IMR-90 (cell line): ENCODE results near the gene ANKS3. TPM values are rescaled to one million over a fixed set of nuclear protein-coding genes. Genes with fewer than 3 reads are reported as not detected.

Source experiments
- ATAC-seq: fragments of 200-7000 bp; cut with Tn5 transposase; 2 replicates; pipeline ENCODE4 v1.9.1; 2020; ENCODE audit warnings: low read depth, mild to moderate bottlenecking, moderate library complexity
- BruUV-seq: library from RNA; stranded (reverse); fragments of 400-500 nt; replicated peaks from 2 replicates; lab custom pipeline; 2021; lab: Mats Ljungman, UMichigan
- CTCF ChIA-PET: fragments of 300-600 bp; formaldehyde crosslinking; extraction: SDS; loops from one replicate; lab custom pipeline; 2021; ENCODE audit warnings: antibody characterized with exemption; lab: Yijun Ruan, JAX
- POLR2A ChIA-PET: fragments of 300-600 bp; sonication (Branson Sonifier 250); formaldehyde crosslinking; loops from one replicate; lab custom pipeline; 2022; ENCODE audit warnings: antibody characterized with exemption; ENCODE audit not compliant: unreplicated experiment; lab: Charles Lee
- DNase-seq: peaks from one replicate; pipeline ENCODE4 v3.0.0; 2013
- H2AFZ ChIP-seq: replicated peaks from 2 replicates; pipeline ENCODE3; 2013; ENCODE audit warnings: low read length, mild to moderate bottlenecking; ENCODE audit not compliant: poor library complexity
- H2AK5ac ChIP-seq: 2 replicates; pipeline ENCODE4 v1.6.1; 2013; ENCODE audit warnings: low read depth, low read length, inconsistent platforms
- H2AK9ac ChIP-seq: replicated peaks from 2 replicates; pipeline ENCODE3; 2013; ENCODE audit warnings: mild to moderate bottlenecking, low read depth, low read length, moderate library complexity; ENCODE audit not compliant: poor library complexity
- H2BK120ac ChIP-seq: 2 replicates; pipeline ENCODE4 v1.6.1; 2013; ENCODE audit warnings: low read depth, low read length, inconsistent platforms
- H2BK15ac ChIP-seq: 3 replicates; pipeline ENCODE4 v1.6.1; 2013; ENCODE audit warnings: low read depth, low read length, inconsistent platforms
- H2BK20ac ChIP-seq: 2 replicates; pipeline ENCODE4 v1.6.1; 2013; ENCODE audit warnings: low read depth, mild to moderate bottlenecking, inconsistent platforms, low read length, moderate library complexity
- H2BK5ac ChIP-seq: 2 replicates; pipeline ENCODE4 v1.6.1; 2013; ENCODE audit warnings: mild to moderate bottlenecking, low read depth, low read length, inconsistent platforms; ENCODE audit not compliant: poor library complexity, severe bottlenecking
- H3K14ac ChIP-seq: replicated peaks from 2 replicates; pipeline ENCODE4 v1.6.1; 2013; ENCODE audit warnings: low read depth, low read length, inconsistent platforms
- H3K18ac ChIP-seq: 2 replicates; pipeline ENCODE4 v1.6.1; 2013; ENCODE audit warnings: low read depth, low read length, control low read depth
- H3K23ac ChIP-seq: 2 replicates; pipeline ENCODE4 v1.6.1; 2013; ENCODE audit warnings: low read depth, low read length, inconsistent platforms
- H3K27ac ChIP-seq: 2 replicates; pipeline ENCODE4 v1.5.1; 2013; ENCODE audit warnings: mild to moderate bottlenecking, control low read depth, low read length; ENCODE audit not compliant: insufficient read depth
- H3K27me3 ChIP-seq: 2 replicates; pipeline ENCODE4 v1.6.1; 2013; ENCODE audit warnings: low read length; ENCODE audit not compliant: control insufficient read depth, insufficient read depth
- H3K36me3 ChIP-seq: 2 replicates; pipeline ENCODE4 v1.6.1; 2013; ENCODE audit warnings: low read length, mixed read lengths; ENCODE audit not compliant: control insufficient read depth, insufficient read depth
- H3K4ac ChIP-seq: 2 replicates; pipeline ENCODE4 v1.6.1; 2013; ENCODE audit warnings: low read depth, low read length, inconsistent platforms
- H3K4me1 ChIP-seq: 2 replicates; pipeline ENCODE4 v1.6.1; 2013; ENCODE audit warnings: low read length, mixed read lengths; ENCODE audit not compliant: control insufficient read depth, insufficient read depth
- H3K4me2 ChIP-seq: 2 replicates; pipeline ENCODE4 v1.6.1; 2013; ENCODE audit warnings: low read depth, mild to moderate bottlenecking, control low read depth, low read length, moderate library complexity
- H3K4me3 ChIP-seq: 2 replicates; pipeline ENCODE4 v1.5.1; 2013; ENCODE audit warnings: low read depth, mild to moderate bottlenecking, control low read depth, low read length, moderate library complexity; ENCODE audit not compliant: insufficient read depth
- H3K56ac ChIP-seq: 2 replicates; pipeline ENCODE4 v1.6.1; 2013; ENCODE audit warnings: low read length, inconsistent platforms; ENCODE audit not compliant: insufficient read depth; ENCODE audit errors: extremely low read depth
- H3K79me1 ChIP-seq, 2 experiments: 2 replicates each; pipeline ENCODE4 v1.6.1; 2013; ENCODE audit warnings: low read length in 2 of 2, inconsistent platforms in 1 of 2, low read depth in 1 of 2
- H3K9ac ChIP-seq: 2 replicates; pipeline ENCODE4 v1.6.1; 2013; ENCODE audit warnings: low read depth, low read length, control low read depth
- H3K9me1 ChIP-seq: 2 replicates; pipeline ENCODE4 v1.6.1; 2013; ENCODE audit warnings: low read length, inconsistent platforms; ENCODE audit not compliant: insufficient read depth
- H3K9me3 ChIP-seq: 2 replicates; pipeline ENCODE4 v1.6.1; 2013; ENCODE audit warnings: low read length; ENCODE audit not compliant: control insufficient read depth, insufficient read depth
- H4K20me1 ChIP-seq: 2 replicates; pipeline ENCODE4 v1.6.1; 2013; ENCODE audit warnings: low read length, inconsistent platforms; ENCODE audit not compliant: insufficient read depth
- H4K5ac ChIP-seq: 2 replicates; pipeline ENCODE4 v1.6.1; 2013; ENCODE audit warnings: mild to moderate bottlenecking, low read depth, low read length, control low read depth
- H4K8ac ChIP-seq, 2 experiments: 2 replicates each; pipeline ENCODE4 v1.6.1; 2013; ENCODE audit warnings: low read depth in 2 of 2, low read length in 2 of 2, control low read depth in 1 of 2, inconsistent platforms in 1 of 2
- H4K91ac ChIP-seq: 2 replicates; pipeline ENCODE4 v1.6.1; 2013; ENCODE audit warnings: low read depth, low read length, inconsistent platforms; ENCODE audit not compliant: insufficient read depth
- CEBPB ChIP-seq: IDR thresholded peaks from 2 replicates; pipeline ENCODE4 v1.6.1; 2012; ENCODE audit warnings: low read depth, low read length, improper control_type of control experiment
- CHD1 ChIP-seq: IDR thresholded peaks from 2 replicates; pipeline ENCODE4 v1.6.1; 2012; ENCODE audit warnings: low read depth, low read length, improper control_type of control experiment
- FOS ChIP-seq: fragments of 150-350 bp; IDR thresholded peaks from 2 replicates; pipeline ENCODE4 v1.6.1; 2016; ENCODE audit warnings: low read depth, low read length
- MAZ ChIP-seq: IDR thresholded peaks from 2 replicates; pipeline ENCODE4 v1.6.1; 2012; ENCODE audit warnings: low read depth, mild to moderate bottlenecking, low read length, improper control_type of control experiment, moderate library complexity, borderline replicate concordance
- MXI1 ChIP-seq: IDR thresholded peaks from 2 replicates; pipeline ENCODE4 v1.6.1; 2012; ENCODE audit warnings: low read depth, mild to moderate bottlenecking, low read length, moderate library complexity, borderline replicate concordance
- NFE2L2 ChIP-seq: fragments of 150-350 bp; IDR thresholded peaks from 2 replicates; pipeline ENCODE4 v1.6.1; 2016; ENCODE audit warnings: low read depth, mild to moderate bottlenecking, low read length
- POLR2A ChIP-seq: IDR thresholded peaks from 2 replicates; pipeline ENCODE4 v1.6.1; 2012; ENCODE audit warnings: mild to moderate bottlenecking, low read depth, low read length
- RCOR1 ChIP-seq: IDR thresholded peaks from 2 replicates; pipeline ENCODE4 v1.6.1; 2012; ENCODE audit warnings: mild to moderate bottlenecking, low read length, improper control_type of control experiment; ENCODE audit not compliant: insufficient replicate concordance
- RFX5 ChIP-seq: IDR thresholded peaks from 2 replicates; pipeline ENCODE4 v1.8.0; 2012; ENCODE audit warnings: low read depth, mild to moderate bottlenecking, low read length, moderate library complexity
- WGBS, 2 experiments: methylation state at CpG; one replicate each; pipeline versions ENCODE4 v1.1.5 to v1.1.7; 2013; ENCODE audit warnings: missing lambda C conversion rate in 2 of 2; ENCODE audit not compliant: insufficient read length in 1 of 2; ENCODE audit errors: extremely low coverage in 2 of 2; 5-methylcytosine and 5-hydroxymethylcytosine counted together
- dilution Hi-C: fragments of 300-500 bp; cut with HindIII; formaldehyde crosslinking; loops from one replicate; pipeline ENCODE4 v1.14.3; 2018; ENCODE audit warnings: low sequenced_read_pairs; ENCODE audit not compliant: unreplicated experiment
- in situ Hi-C: fragments of 300-500 bp; cut with MboI; formaldehyde crosslinking; loops from 3 replicates; pipeline ENCODE4 v1.14.3; 2019; ENCODE audit warnings: low sequenced_read_pairs, inconsistent platforms, mixed read lengths
- intact Hi-C: fragments of 100-400 bp; cut with micrococcal nuclease; formaldehyde crosslinking; loops from 2 replicates; pipeline ENCODE4 v1.10.0; 2022
- polyA plus RNA-seq, 3 experiments: library from polyadenylated mRNA; depleted of rRNA; stranded (reverse); fragments of >200 nt; gene quantifications; 2 replicates each; pipeline ENCODE4 v1.2.3, GENCODE V29; 2012; ENCODE audit warnings: low replicate concordance in 1 of 3
- total RNA-seq: library from RNA; depleted of rRNA; stranded (reverse); fragments of >200 nt; gene quantifications from 2 replicates; pipeline ENCODE4 v1.2.3, GENCODE V29; 2012
- TF ChIP-seq, protein P1 (sequence below): conservative IDR thresholded peaks from 2 replicates; pipeline ENCODE4 v1.5.1; 2012; ENCODE audit warnings: mild to moderate bottlenecking, low read depth, low read length, improper control_type of control experiment
- TF ChIP-seq, protein P2 (sequence below): fragments of 150-350 bp; IDR thresholded peaks from 2 replicates; pipeline ENCODE4 v1.6.1; 2016; ENCODE audit warnings: low read depth, mild to moderate bottlenecking, low read length, moderate library complexity, borderline replicate concordance
- TF ChIP-seq, protein P3 (sequence below): fragments of 150-350 bp; IDR thresholded peaks from 2 replicates; pipeline ENCODE4 v1.6.1; 2017; ENCODE audit warnings: mild to moderate bottlenecking, antibody characterized with exemption, low read length, low read depth

ANKS3 gene
- total and polyA plus RNA-seq, 2 of the 4 experiments (the other 2 are of a cell fraction) = 24.4 to 25.0 TPM

DNA sequence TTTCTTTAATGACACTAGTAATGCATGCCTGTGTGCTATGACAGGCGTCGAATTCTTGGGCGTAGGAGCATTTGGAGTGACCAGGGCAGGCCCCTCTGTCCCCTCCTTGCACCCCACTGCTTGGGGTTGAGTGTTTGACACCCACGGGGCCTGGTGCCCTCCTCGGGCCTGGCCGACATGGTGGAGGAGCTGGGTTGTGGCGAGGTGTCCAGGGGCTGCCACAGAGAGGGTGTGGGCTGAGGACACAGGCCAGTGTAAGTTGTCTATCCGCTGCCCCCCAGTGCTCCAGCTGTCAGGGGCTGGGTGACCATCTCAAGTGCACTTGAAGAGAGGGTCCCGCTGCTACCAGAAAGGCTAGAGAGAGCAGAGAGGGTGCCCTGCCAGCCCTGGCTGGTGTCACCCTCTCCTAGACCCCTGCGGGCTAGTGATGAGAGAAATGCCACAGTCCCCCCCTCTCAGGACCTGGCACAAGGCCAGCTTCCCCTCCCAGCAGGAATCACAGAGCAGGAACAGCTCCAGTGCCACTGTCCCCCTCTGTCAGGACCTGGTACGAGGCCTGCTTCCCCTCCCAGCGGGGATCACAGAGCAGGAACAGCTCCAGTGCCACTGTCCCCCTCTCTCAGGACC, 79.0 kb downstream of the ANKS3 start:
- ATAC-seq = no peak
- Histone ChIP-seq H3K4me2 (no peak overlapping the region), H2BK5ac (no peak overlapping the region), H3K56ac (no peak overlapping the region), H2BK15ac (no peak overlapping the region), H3K4me3 (no peak overlapping the region), H2AK5ac (no peak overlapping the region), H2AK9ac (no peak overlapping the region), H3K14ac (no peak overlapping the region), H2BK120ac (no peak overlapping the region), H3K79me1 (peaks cover 0 to 25% of the 10 kb centered on the region in 2 experiments; a peak in 3 of 4 replicates), H3K4ac (no peak overlapping the region), H3K27ac (no peak overlapping the region), H4K91ac (no peak overlapping the region), H3K36me3 (peaks cover 65% of the 10 kb centered on the region), H2BK20ac (no peak overlapping the region), H3K4me1 (no peaks in the 10 kb centered on the region), H4K5ac (no peak overlapping the region), H3K9me3 (no peaks in the 10 kb centered on the region), H4K8ac (no peak overlapping the region), H2AFZ (no peak overlapping the region), H3K9me1 (no peaks in the 10 kb centered on the region), H3K18ac (no peak overlapping the region), H3K9ac (no peak overlapping the region), H4K20me1 (peaks cover 25% of the 10 kb centered on the region), H3K23ac (no peak overlapping the region), H3K27me3 (no peaks in the 10 kb centered on the region)
- intact Hi-C loops = no loop called here
- POLR2A ChIA-PET = no interaction called here
- CTCF ChIA-PET = no interaction called here
- dilution Hi-C loops = no loop called here
- WGBS, 2 experiments = 50% methylated on average over 1 of the region's 12 CpGs; no CpG with 5 or more reads in 1 of the 2 experiments
- TF ChIP-seq, protein P1, sequence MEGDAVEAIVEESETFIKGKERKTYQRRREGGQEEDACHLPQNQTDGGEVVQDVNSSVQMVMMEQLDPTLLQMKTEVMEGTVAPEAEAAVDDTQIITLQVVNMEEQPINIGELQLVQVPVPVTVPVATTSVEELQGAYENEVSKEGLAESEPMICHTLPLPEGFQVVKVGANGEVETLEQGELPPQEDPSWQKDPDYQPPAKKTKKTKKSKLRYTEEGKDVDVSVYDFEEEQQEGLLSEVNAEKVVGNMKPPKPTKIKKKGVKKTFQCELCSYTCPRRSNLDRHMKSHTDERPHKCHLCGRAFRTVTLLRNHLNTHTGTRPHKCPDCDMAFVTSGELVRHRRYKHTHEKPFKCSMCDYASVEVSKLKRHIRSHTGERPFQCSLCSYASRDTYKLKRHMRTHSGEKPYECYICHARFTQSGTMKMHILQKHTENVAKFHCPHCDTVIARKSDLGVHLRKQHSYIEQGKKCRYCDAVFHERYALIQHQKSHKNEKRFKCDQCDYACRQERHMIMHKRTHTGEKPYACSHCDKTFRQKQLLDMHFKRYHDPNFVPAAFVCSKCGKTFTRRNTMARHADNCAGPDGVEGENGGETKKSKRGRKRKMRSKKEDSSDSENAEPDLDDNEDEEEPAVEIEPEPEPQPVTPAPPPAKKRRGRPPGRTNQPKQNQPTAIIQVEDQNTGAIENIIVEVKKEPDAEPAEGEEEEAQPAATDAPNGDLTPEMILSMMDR = no peak
- no peak for TF ChIP-seq RFX5
- TF ChIP-seq FOS = no peak
- TF ChIP-seq MAZ = no peak
- TF ChIP-seq CEBPB = no peak
- no peak for TF ChIP-seq CHD1
- TF ChIP-seq, protein P2, sequence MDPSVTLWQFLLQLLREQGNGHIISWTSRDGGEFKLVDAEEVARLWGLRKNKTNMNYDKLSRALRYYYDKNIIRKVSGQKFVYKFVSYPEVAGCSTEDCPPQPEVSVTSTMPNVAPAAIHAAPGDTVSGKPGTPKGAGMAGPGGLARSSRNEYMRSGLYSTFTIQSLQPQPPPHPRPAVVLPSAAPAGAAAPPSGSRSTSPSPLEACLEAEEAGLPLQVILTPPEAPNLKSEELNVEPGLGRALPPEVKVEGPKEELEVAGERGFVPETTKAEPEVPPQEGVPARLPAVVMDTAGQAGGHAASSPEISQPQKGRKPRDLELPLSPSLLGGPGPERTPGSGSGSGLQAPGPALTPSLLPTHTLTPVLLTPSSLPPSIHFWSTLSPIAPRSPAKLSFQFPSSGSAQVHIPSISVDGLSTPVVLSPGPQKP = no peak
- no peak for TF ChIP-seq NFE2L2
- TF ChIP-seq, protein P3, sequence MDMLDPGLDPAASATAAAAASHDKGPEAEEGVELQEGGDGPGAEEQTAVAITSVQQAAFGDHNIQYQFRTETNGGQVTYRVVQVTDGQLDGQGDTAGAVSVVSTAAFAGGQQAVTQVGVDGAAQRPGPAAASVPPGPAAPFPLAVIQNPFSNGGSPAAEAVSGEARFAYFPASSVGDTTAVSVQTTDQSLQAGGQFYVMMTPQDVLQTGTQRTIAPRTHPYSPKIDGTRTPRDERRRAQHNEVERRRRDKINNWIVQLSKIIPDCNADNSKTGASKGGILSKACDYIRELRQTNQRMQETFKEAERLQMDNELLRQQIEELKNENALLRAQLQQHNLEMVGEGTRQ = no peak
- TF ChIP-seq RCOR1 = no peak
- no peak for TF ChIP-seq POLR2A
- no peak for TF ChIP-seq MXI1
- no TSS peak for BruUV-seq
- in situ Hi-C loops = no loop called here
- DNase-seq = no peak
